Stomach (tissue), 4 donors: Measurements from ENCODE around the gene TULP3.

Experiments used
- CTCF ChIP-seq, 7 experiments: fragments of 450-650 bp in 4 of 7; fragments of 200-600 bp in 3 of 7; sonication (generic) in 3 of 7; IDR thresholded peaks; one replicate each; pipeline ENCODE4 v1.5.1; 2016 to 2019; ENCODE audit warnings: antibody characterized with exemption in 7 of 7, control low read depth in 2 of 7, mild to moderate bottlenecking in 1 of 7
- EP300 ChIP-seq: sonication (generic); formaldehyde crosslinking; IDR thresholded peaks from one replicate; pipeline ENCODE4 v1.6.1; 2017; ENCODE audit warnings: antibody characterized with exemption
- POLR2A ChIP-seq, 4 donors: fragments of 450-650 bp; IDR thresholded peaks; one replicate each; pipeline ENCODE4 v1.6.1; 2016; ENCODE audit warnings: antibody characterized with exemption in 4 of 4, control low read depth in 2 of 4, mild to moderate bottlenecking in 1 of 4, moderate library complexity in 1 of 4
- POLR2AphosphoS5 ChIP-seq, 3 donors: sonication (generic); formaldehyde crosslinking; IDR thresholded peaks; one replicate each; pipeline ENCODE4 v1.6.1; 2016; ENCODE audit warnings: antibody characterized with exemption in 3 of 3

- TF ChIP-seq CTCF (IDR thresholded peaks at IDR 0.05) (no peak), POLR2AphosphoS5 (IDR thresholded peaks at IDR 0.05) (no peak), POLR2A (IDR thresholded peaks at IDR 0.05) (no peak), EP300 (no peak)
Observed at GRCh38 chr12:2973566-2973965, 82.9 kb downstream of the TULP3 start.
